SK-N-SH (cell line): ENCODE measurements around the gene LCE2B. TPM values are rescaled to one million over a fixed set of nuclear protein-coding genes. Genes with fewer than 3 reads are reported as not detected.
"Not testable (repeated sequence)": the region's sequence is repeated elsewhere in the genome, so short reads cannot be mapped to it uniquely, and the experiment has no call there.

ENCODE experiments used
- CTCF ChIA-PET: fragments of 300-600, 350-600 bp; formaldehyde crosslinking; extraction: SDS; loops from one replicate; lab custom pipeline; 2021; lab: Yijun Ruan, JAX
- POLR2A ChIA-PET: fragments of 350-600 bp; sonication (Branson Sonifier 250); formaldehyde crosslinking; extraction: SDS; loops from one replicate; lab custom pipeline; 2020; ENCODE audit warnings: antibody characterized with exemption, inconsistent platforms; lab: Yijun Ruan, JAX
- DNase-seq: peaks from one replicate; pipeline ENCODE4 v3.0.0; 2012
- H2AFZ ChIP-seq: fragments of 200-600 bp; sonication (generic); 2 replicates; pipeline ENCODE4 v1.8.1; 2016; ENCODE audit warnings: antibody characterized with exemption, mild to moderate bottlenecking, low read depth
- H3F3A ChIP-seq: fragments of 200-600 bp; sonication (generic); replicated peaks from 2 replicates; pipeline ENCODE3; 2016; ENCODE audit warnings: antibody characterized with exemption, mild to moderate bottlenecking; ENCODE audit not compliant: insufficient read depth
- H3K27ac ChIP-seq, 2 experiments: fragments of 200-500 bp in 1 of 2; fragments of 200-600 bp in 1 of 2; sonication (Bioruptor generic) in 1 of 2; sonication (generic), shearing (Covaris generic) in 1 of 2; 2 replicates each; pipeline versions ENCODE4 v1.5.1 to v1.6.1; 2014 to 2016; ENCODE audit warnings: low read depth in 2 of 2, inconsistent platforms in 1 of 2, low read length in 1 of 2, mild to moderate bottlenecking in 1 of 2, mixed read lengths in 1 of 2
- H3K27me3 ChIP-seq: fragments of 200-600 bp; sonication (generic), shearing (Covaris generic); 2 replicates; pipeline ENCODE4 v1.6.1; 2016; ENCODE audit warnings: mixed run types; ENCODE audit not compliant: insufficient read depth
- H3K36me3 ChIP-seq, 2 experiments: fragments of 200-500 bp in 1 of 2; fragments of 200-600 bp in 1 of 2; sonication (Bioruptor generic) in 1 of 2; sonication (generic) in 1 of 2; replicated peaks in 1 of 2; 2 replicates each; pipeline versions ENCODE3 to v1.5.1; 2014 to 2016; ENCODE audit warnings: low read length in 1 of 2, mild to moderate bottlenecking in 1 of 2; ENCODE audit not compliant: insufficient read depth in 2 of 2, control insufficient read depth in 1 of 2
- H3K4me1 ChIP-seq, 2 experiments: fragments of 200-500 bp in 1 of 2; fragments of 200-600 bp in 1 of 2; sonication (Bioruptor generic) in 1 of 2; sonication (generic), shearing (Covaris generic) in 1 of 2; 2 replicates each; pipeline versions ENCODE4 v1.5.1 to v1.6.1; 2014 to 2016; ENCODE audit warnings: low read depth in 1 of 2, low read length in 1 of 2, mixed run types in 1 of 2; ENCODE audit not compliant: insufficient read depth in 2 of 2, control insufficient read depth in 1 of 2
- H3K4me2 ChIP-seq: fragments of 200-600 bp; sonication (generic), shearing (Covaris generic); 2 replicates; pipeline ENCODE4 v1.6.1; 2017; ENCODE audit warnings: mixed run types
- H3K4me3 ChIP-seq, 2 experiments: fragments of 200-500 bp in 1 of 2; fragments of 200-600 bp in 1 of 2; sonication (Bioruptor generic) in 1 of 2; sonication (generic), shearing (Covaris generic) in 1 of 2; 2 replicates each; pipeline versions ENCODE4 v1.5.1 to v1.8.1; 2014 to 2016; ENCODE audit warnings: low read depth in 2 of 2, inconsistent platforms in 1 of 2, low read length in 1 of 2, mild to moderate bottlenecking in 1 of 2, mixed read lengths in 1 of 2, moderate library complexity in 1 of 2
- H3K79me2 ChIP-seq: fragments of 200-600 bp; sonication (generic); 2 replicates; pipeline ENCODE4 v1.8.1; 2017; ENCODE audit warnings: mild to moderate bottlenecking; ENCODE audit not compliant: insufficient read depth
- H3K9ac ChIP-seq: fragments of 200-600 bp; sonication (generic); 2 replicates; pipeline ENCODE4 v1.6.1; 2017; ENCODE audit warnings: mixed run types
- H3K9me2 ChIP-seq: fragments of 200-600 bp; sonication (generic); 2 replicates; pipeline ENCODE4 v1.6.1; 2017; ENCODE audit warnings: mixed run types
- H3K9me3 ChIP-seq: fragments of 200-600 bp; sonication (generic); 2 replicates; pipeline ENCODE4 v1.6.1; 2017; ENCODE audit warnings: mixed run types, mild to moderate bottlenecking, moderate library complexity
- H4K20me1 ChIP-seq: fragments of 200-600 bp; sonication (generic); 2 replicates; pipeline ENCODE4 v1.6.1; 2017; ENCODE audit warnings: mild to moderate bottlenecking, mixed run types; ENCODE audit not compliant: insufficient read depth
- ELF1 ChIP-seq: IDR thresholded peaks from 2 replicates; pipeline ENCODE4 v1.4.0; 2012
- EP300 ChIP-seq, 2 experiments: IDR thresholded peaks; 2 replicates each; pipeline versions ENCODE4 v1.4.0 to v1.6.1; 2012; ENCODE audit warnings: borderline replicate concordance in 1 of 2, low read depth in 1 of 2, low read length in 1 of 2
- EZH2phosphoT487 ChIP-seq: fragments of 200-600 bp; sonication (generic); IDR thresholded peaks from 2 replicates; pipeline ENCODE4 v1.6.1; 2017; ENCODE audit warnings: low read depth, mixed run types, mild to moderate bottlenecking, antibody characterized with exemption, moderate library complexity, borderline replicate concordance
- FOSL2 ChIP-seq: IDR thresholded peaks from 2 replicates; pipeline ENCODE4 v1.4.0; 2012; ENCODE audit warnings: low read depth, mild to moderate bottlenecking, moderate library complexity, borderline replicate concordance
- FOXJ3 ChIP-seq: sonication (generic); formaldehyde crosslinking; IDR thresholded peaks from 2 replicates; pipeline ENCODE4 v1.5.1; 2020; ENCODE audit warnings: mild to moderate bottlenecking, missing genetic modification reagents
- FOXM1 ChIP-seq: IDR thresholded peaks from 2 replicates; pipeline ENCODE4 v1.4.0; 2012; ENCODE audit warnings: low read depth, mild to moderate bottlenecking
- GABPA ChIP-seq: IDR thresholded peaks from 2 replicates; pipeline ENCODE4 v1.4.0; 2012; ENCODE audit warnings: low read depth, mild to moderate bottlenecking
- JUND ChIP-seq: IDR thresholded peaks from 2 replicates; pipeline ENCODE4 v1.4.0; 2012
- MEF2A ChIP-seq: IDR thresholded peaks from 2 replicates; pipeline ENCODE4 v1.4.0; 2012; ENCODE audit warnings: low read depth, borderline replicate concordance
- MXI1 ChIP-seq: IDR thresholded peaks from 2 replicates; pipeline ENCODE4 v1.6.1; 2012; ENCODE audit warnings: mild to moderate bottlenecking, low read depth, low read length, improper control_type of control experiment
- RAD21 ChIP-seq: IDR thresholded peaks from 2 replicates; pipeline ENCODE4 v1.6.1; 2012; ENCODE audit warnings: mild to moderate bottlenecking, low read length
- RCOR1 ChIP-seq: fragments of 150-350 bp; IDR thresholded peaks from 2 replicates; pipeline ENCODE4 v1.6.1; 2017; ENCODE audit warnings: antibody characterized with exemption, low read length
- RFX5 ChIP-seq: IDR thresholded peaks from 2 replicates; pipeline ENCODE4 v1.6.1; 2012; ENCODE audit warnings: mild to moderate bottlenecking, improper control_type of control experiment, low read length
- SMC3 ChIP-seq: IDR thresholded peaks from 2 replicates; pipeline ENCODE4 v1.6.1; 2012; ENCODE audit warnings: low read depth, low read length, improper control_type of control experiment
- TAF1 ChIP-seq: IDR thresholded peaks from 2 replicates; pipeline ENCODE4 v1.6.1; 2012; ENCODE audit warnings: low read depth, mild to moderate bottlenecking, low read length, moderate library complexity, borderline replicate concordance
- TCF12 ChIP-seq: IDR thresholded peaks from 2 replicates; pipeline ENCODE4 v1.4.0; 2012
- TEAD4 ChIP-seq: IDR thresholded peaks from 2 replicates; pipeline ENCODE4 v1.4.0; 2012; ENCODE audit warnings: mild to moderate bottlenecking, borderline replicate concordance; ENCODE audit not compliant: insufficient read depth
- WGBS: methylation state at CpG from one replicate; pipeline ENCODE4 v1.1.6; 2017; ENCODE audit warnings: low lambda C conversion rate; 5-methylcytosine and 5-hydroxymethylcytosine counted together
- polyA plus RNA-seq, 3 experiments: library from polyadenylated mRNA; depleted of rRNA; stranded (reverse); fragments of >200 nt; gene quantifications; 2 replicates each; pipeline ENCODE4 v1.2.3, GENCODE V29; 2012
- TF ChIP-seq, protein P1 (sequence below): fragments of 200-600 bp; sonication (generic); IDR thresholded peaks from 2 replicates; pipeline ENCODE4 v1.6.1; 2017; ENCODE audit warnings: antibody characterized with exemption, mild to moderate bottlenecking, moderate library complexity
- TF ChIP-seq, protein P2 (sequence below): IDR thresholded peaks from 2 replicates; pipeline ENCODE4 v1.4.0; 2012; ENCODE audit warnings: low read depth, borderline replicate concordance

Gene LCE2B
- polyA plus RNA-seq, 1 of the 3 experiments (the other 2 are of a cell fraction), result not detected

DNA sequence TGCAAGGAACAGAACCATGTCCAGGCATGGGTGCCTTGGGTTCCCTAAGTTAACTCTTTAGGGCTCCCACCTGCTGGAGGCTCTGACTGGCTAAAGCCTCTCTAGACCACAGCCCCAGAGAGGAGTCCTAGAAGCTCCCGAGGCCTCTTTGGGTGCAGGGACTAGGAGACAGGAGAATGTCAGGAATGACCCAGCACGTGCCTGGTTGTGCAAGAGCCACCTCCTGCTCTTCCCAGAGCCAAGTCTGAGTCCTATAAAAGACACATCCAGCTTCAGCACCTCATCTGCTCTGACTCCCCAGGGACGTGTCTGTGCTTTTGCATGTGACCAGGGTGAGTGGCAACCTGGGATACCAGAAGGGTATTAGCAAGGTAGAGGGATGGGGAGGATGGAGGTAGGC lies 22.8 kb upstream of the LCE2B start, which contains the start of gene LCE2D:
LCE2D (plus strand) TSS at position 283 of the 400 bp plus-strand sequence. CDS start 726 bp downstream, outside the sequence.
- CTCF ChIA-PET, result interaction anchor here (5.2 kb wide), 1 partner anchor 9 kb away, joined by 32 read pairs; no protein-coding TSS in a partner anchor
- Histone ChIP-seq H3F3A (no peaks in the 10 kb centered on the region), H3K27ac (no peak within 1 kb of the TSS), H3K27me3 (no peaks in the 10 kb centered on the region), H2AFZ (no peak within 1 kb of the TSS), H3K9ac (no peak within 1 kb of the TSS), H3K79me2 (no peaks in the 10 kb centered on the region), H3K36me3 (no peaks in the 10 kb centered on the region), H3K9me2 (no peaks in the 10 kb centered on the region), H3K4me2 (no peak within 1 kb of the TSS), H3K9me3 (no peaks in the 10 kb centered on the region), H4K20me1 (no peaks in the 10 kb centered on the region), H3K4me1 (no peaks in the 10 kb centered on the region), H3K4me3 (no peak within 1 kb of the TSS)
- no peak for DNase-seq
- WGBS, result 0% methylated on average over 3 of the region's 3 CpGs
- TF ChIP-seq MXI1 (no peak), RCOR1 (no peak), FOSL2 (no peak), TAF1 (no peak), GABPA (no peak), FOXM1 (no peak), RFX5 (no peak), EZH2phosphoT487 (no peak), FOXJ3 (CRISPR knock-in tag) (no peak), ELF1 (no peak), JUND (no peak), TCF12 (no peak), RAD21 (no peak), SMC3 (no peak), EP300 (IDR thresholded peaks at IDR 0.05; ENCODE audit: borderline replicate concordance in 1 of 2, low read depth in 1 of 2, low read length in 1 of 2) (no peak), MEF2A (no peak), TEAD4 (no peak)
- TF ChIP-seq, protein P1, sequence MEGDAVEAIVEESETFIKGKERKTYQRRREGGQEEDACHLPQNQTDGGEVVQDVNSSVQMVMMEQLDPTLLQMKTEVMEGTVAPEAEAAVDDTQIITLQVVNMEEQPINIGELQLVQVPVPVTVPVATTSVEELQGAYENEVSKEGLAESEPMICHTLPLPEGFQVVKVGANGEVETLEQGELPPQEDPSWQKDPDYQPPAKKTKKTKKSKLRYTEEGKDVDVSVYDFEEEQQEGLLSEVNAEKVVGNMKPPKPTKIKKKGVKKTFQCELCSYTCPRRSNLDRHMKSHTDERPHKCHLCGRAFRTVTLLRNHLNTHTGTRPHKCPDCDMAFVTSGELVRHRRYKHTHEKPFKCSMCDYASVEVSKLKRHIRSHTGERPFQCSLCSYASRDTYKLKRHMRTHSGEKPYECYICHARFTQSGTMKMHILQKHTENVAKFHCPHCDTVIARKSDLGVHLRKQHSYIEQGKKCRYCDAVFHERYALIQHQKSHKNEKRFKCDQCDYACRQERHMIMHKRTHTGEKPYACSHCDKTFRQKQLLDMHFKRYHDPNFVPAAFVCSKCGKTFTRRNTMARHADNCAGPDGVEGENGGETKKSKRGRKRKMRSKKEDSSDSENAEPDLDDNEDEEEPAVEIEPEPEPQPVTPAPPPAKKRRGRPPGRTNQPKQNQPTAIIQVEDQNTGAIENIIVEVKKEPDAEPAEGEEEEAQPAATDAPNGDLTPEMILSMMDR, result no peak
- TF ChIP-seq, protein P2, sequence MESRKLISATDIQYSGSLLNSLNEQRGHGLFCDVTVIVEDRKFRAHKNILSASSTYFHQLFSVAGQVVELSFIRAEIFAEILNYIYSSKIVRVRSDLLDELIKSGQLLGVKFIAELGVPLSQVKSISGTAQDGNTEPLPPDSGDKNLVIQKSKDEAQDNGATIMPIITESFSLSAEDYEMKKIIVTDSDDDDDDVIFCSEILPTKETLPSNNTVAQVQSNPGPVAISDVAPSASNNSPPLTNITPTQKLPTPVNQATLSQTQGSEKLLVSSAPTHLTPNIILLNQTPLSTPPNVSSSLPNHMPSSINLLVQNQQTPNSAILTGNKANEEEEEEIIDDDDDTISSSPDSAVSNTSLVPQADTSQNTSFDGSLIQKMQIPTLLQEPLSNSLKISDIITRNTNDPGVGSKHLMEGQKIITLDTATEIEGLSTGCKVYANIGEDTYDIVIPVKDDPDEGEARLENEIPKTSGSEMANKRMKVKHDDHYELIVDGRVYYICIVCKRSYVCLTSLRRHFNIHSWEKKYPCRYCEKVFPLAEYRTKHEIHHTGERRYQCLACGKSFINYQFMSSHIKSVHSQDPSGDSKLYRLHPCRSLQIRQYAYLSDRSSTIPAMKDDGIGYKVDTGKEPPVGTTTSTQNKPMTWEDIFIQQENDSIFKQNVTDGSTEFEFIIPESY, result no peak
- POLR2A ChIA-PET, result no interaction called here

DNA sequence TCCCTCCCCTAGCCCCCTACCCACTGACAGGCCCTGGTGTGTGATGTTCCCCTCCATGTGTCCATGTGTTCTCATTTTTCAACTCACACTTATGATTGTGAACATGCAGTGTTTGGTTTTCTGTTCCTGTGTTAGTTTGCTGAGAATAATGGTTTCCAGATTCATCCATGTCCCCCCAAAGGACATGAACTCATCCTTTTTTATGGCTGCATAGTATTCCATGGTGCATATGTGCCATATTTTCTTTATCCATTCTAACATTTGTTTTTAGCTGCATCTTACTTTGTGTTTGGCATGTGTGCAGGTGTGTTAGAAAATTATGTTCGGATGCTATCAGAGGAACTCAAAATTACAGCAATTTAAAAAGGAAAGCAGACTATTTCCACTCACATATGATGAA lies 19.8 kb upstream of the LCE2B start:
- H3K9ac ChIP-seq, H3K4me2 ChIP-seq, H3K36me3 ChIP-seq, H3F3A ChIP-seq, DNase-seq, H2AFZ ChIP-seq, POLR2A ChIA-PET, H3K4me3 ChIP-seq, H3K79me2 ChIP-seq, H3K9me2 ChIP-seq, H3K4me1 ChIP-seq, H3K27me3 ChIP-seq, H3K9me3 ChIP-seq, H3K27ac ChIP-seq, H4K20me1 ChIP-seq: not testable (repeated sequence)
- 6% methylated on average over 1 of the region's 1 CpG for WGBS
- CTCF ChIA-PET, result interaction anchor here (5.2 kb wide), 1 partner anchor 13 kb away, joined by 32 read pairs; no protein-coding TSS in a partner anchor
